Fibroblast of lung (primary cell): ENCODE measurements around the gene GLYATL2.

Experiments used
- EZH2 ChIP-seq: IDR thresholded peaks from 2 replicates; pipeline ENCODE4 v1.5.1; 2012; ENCODE audit warnings: low read length, control low read depth, mild to moderate bottlenecking; ENCODE audit errors: missing control alignments
- TF ChIP-seq, protein P1 (sequence below), 2 donors: IDR thresholded peaks in 1 of 2; conservative IDR thresholded peaks in 1 of 2; 1 replicate in 1 of 2; 2 replicates in 1 of 2; pipeline ENCODE4 v1.5.1; 2011 to 2012; ENCODE audit warnings: low read length in 2 of 2, control low read depth in 1 of 2, inconsistent platforms in 1 of 2, low read depth in 1 of 2, mild to moderate bottlenecking in 1 of 2

DNA sequence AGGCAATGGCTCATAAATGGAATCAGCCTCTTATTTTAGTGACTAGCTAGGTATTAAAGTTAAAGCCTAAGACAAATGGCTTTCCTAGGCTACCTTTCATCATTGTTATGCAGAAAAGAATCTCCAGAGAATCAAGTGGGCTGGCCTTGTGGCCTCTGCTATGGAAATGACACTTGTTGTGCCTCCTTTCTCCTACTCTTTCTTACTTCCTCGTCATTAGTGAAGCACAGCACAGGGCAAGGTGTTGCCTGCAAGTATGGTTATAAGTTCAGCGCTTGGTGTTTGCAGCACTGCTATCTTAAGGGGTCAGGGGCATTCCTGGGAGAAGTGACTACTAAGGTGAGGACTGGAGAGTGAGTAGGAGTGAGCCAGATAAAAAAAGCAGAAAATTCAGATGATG lies 49.4 kb upstream of the GLYATL2 start:
- TF ChIP-seq, protein P1, sequence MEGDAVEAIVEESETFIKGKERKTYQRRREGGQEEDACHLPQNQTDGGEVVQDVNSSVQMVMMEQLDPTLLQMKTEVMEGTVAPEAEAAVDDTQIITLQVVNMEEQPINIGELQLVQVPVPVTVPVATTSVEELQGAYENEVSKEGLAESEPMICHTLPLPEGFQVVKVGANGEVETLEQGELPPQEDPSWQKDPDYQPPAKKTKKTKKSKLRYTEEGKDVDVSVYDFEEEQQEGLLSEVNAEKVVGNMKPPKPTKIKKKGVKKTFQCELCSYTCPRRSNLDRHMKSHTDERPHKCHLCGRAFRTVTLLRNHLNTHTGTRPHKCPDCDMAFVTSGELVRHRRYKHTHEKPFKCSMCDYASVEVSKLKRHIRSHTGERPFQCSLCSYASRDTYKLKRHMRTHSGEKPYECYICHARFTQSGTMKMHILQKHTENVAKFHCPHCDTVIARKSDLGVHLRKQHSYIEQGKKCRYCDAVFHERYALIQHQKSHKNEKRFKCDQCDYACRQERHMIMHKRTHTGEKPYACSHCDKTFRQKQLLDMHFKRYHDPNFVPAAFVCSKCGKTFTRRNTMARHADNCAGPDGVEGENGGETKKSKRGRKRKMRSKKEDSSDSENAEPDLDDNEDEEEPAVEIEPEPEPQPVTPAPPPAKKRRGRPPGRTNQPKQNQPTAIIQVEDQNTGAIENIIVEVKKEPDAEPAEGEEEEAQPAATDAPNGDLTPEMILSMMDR (conservative IDR thresholded peaks at IDR 0.05 in 1 of 2, IDR thresholded peaks at IDR 0.05 in 1 of 2; ENCODE audit: low read depth in 1 of 2, low read length in 2 of 2), result no peak
- no peak for TF ChIP-seq EZH2
